Measurements from ENCODE around the gene KIF6. TPM values are rescaled to one million over a fixed set of nuclear protein-coding genes. Genes with fewer than 3 reads are reported as not detected.
A peak's percentile ranks its signal among the peaks of the same experiment; 100 is the strongest.

The KIF6 gene
- total and polyA plus RNA-seq, 8 donors, result 0.19 to 1.0 (median 0.44) TPM

DNA sequence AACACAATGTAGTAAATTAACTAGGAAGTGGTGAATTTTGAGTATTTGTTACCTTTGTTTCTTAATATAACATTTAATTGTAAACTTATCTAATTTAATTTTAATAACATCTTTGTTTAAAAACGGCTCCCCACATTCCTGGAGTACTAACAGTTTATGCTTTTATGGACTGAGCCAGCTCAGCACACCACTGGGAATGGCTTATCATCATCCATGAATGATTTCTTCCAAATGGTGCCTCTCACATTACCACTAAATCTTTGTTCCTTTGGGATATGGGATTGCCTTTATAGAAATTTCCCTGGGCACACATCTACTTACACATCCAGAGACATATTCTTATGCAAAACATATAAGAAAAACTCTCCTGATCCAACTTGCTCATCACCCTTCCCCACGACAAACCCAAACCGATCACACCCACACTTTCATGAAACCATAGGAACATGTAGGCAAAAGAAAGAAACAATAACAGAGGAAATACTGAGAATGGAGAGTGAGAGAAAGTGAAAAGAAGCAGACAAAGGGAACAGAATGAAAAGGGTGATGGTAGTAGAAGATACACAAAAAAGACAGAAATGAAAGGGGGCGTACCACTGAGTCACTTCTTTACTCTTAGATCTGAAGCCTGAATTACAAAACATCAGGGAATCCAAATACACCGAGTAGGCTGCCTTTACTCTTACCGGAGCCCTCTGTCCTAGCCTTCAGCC lies 344.2 kb downstream of the KIF6 start:
- H3K4me1 ChIP-seq, result peaks cover 17 to 23% (median 22%) of the 10 kb centered on the region in 3 donors
- no peak overlapping the region for H3K27ac ChIP-seq
- H3K4me3 ChIP-seq, result no peak overlapping the region
- H3K27me3 ChIP-seq, result no peaks in the 10 kb centered on the region
- intact Hi-C loops (cut with DNase I), result no loop called here
- TF ChIP-seq, protein P1, sequence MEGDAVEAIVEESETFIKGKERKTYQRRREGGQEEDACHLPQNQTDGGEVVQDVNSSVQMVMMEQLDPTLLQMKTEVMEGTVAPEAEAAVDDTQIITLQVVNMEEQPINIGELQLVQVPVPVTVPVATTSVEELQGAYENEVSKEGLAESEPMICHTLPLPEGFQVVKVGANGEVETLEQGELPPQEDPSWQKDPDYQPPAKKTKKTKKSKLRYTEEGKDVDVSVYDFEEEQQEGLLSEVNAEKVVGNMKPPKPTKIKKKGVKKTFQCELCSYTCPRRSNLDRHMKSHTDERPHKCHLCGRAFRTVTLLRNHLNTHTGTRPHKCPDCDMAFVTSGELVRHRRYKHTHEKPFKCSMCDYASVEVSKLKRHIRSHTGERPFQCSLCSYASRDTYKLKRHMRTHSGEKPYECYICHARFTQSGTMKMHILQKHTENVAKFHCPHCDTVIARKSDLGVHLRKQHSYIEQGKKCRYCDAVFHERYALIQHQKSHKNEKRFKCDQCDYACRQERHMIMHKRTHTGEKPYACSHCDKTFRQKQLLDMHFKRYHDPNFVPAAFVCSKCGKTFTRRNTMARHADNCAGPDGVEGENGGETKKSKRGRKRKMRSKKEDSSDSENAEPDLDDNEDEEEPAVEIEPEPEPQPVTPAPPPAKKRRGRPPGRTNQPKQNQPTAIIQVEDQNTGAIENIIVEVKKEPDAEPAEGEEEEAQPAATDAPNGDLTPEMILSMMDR (IDR thresholded peaks at IDR 0.05), result no peak
- FAIRE-seq, result no peak
- ATAC-seq, result no peak
- H3K9me3 ChIP-seq, result no peaks in the 10 kb centered on the region
- 86 to 94% methylated on average over 6 of the region's 6 CpGs for WGBS, 2 donors
- H3K36me3 ChIP-seq, result no peaks in the 10 kb centered on the region
- no peak for DNase-seq

DNA sequence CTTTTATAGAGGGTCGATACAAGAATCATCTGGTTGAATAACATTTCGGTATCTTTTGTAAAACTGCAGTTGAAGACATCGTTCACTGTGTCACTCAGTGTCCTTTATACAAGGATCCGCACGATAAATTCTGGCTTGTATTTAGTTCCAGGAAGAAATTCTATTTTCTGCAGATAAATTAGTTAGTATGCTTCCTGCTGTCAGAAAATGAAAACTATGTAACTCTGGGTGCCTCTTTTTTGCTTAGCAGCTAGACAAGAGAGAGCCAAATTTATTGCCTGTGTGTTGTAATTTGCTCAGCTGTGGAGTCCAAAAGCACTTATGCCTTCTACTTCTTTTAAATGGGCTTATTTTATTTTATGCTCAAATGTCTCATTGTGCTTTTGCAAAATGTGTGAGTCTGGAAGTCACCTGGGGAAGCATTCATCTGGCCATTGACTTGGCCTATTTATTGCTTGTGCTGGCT lies 346.2 kb downstream of the KIF6 start:
- FAIRE-seq (no peak), ATAC-seq (peak in 3 of 4 donors; percentile 2 to 6 (median 6)), DNase-seq (no peak)
- H3K27ac ChIP-seq, result peak overlapping the region in 3 of 4 donors; percentile 38 to 71 (median 63)
- H3K9me3 ChIP-seq, result no peaks in the 10 kb centered on the region
- H3K36me3 ChIP-seq, result no peaks in the 10 kb centered on the region
- no peak overlapping the region for H3K4me3 ChIP-seq
- TF ChIP-seq, protein P1 (IDR thresholded peaks at IDR 0.05), result no peak
- H3K27me3 ChIP-seq, result no peaks in the 10 kb centered on the region
- WGBS, 2 donors, result 34 to 42% methylated on average over 5 of the region's 5 CpGs
- intact Hi-C loops (cut with DNase I), result no loop called here
- peaks cover 17 to 23% (median 22%) of the 10 kb centered on the region in 3 donors for H3K4me1 ChIP-seq

DNA sequence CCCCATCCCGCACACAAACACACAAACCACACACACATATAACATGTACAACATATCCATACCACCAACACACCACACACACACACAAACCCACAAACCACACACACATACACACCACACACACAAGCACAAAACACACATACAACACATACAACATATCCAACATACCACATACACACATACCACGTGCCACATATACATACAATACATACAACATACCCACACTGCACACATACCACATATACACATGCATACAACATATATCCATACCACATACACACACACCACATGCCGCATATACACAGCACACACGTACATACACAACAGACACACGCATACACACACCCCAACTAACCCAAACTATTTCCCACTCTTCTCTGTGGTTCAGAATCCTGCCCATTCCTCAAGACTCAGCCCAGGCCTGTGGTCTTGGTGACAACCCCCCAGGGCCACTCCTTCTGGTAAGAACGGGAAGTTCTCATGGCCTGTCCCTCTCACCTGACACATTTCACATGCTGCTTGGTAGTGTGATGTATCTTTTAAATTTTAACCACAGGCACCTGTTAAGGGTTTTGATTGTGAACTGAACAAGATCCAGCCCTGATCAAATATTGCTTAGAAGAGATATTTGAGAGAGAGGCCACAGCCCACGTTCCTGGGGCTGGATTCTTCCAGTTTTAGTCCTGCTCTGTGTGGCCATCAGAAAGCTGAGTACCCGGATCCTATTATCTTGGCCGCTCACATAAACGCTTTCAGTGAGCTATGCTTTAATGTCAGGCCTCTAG lies 346.8 kb downstream of the KIF6 start:
- FAIRE-seq (no peak), ATAC-seq (peak; percentile 83 to 89 (median 86)), DNase-seq (peak in 4 of 6 donors; percentile 46 to 77 (median 62))
- Histone ChIP-seq H3K27ac (peak overlapping the region in 3 of 4 donors; percentile 38 to 71 (median 63)), H3K27me3 (no peaks in the 10 kb centered on the region), H3K36me3 (no peaks in the 10 kb centered on the region), H3K9me3 (no peaks in the 10 kb centered on the region), H3K4me3 (no peak overlapping the region), H3K4me1 (peaks cover 17 to 23% (median 22%) of the 10 kb centered on the region in 3 donors)
- intact Hi-C loops (cut with DNase I), result no loop called here
- 38 to 41% methylated on average over 10 of the region's 10 CpGs for WGBS, 2 donors
- TF ChIP-seq, protein P1 (IDR thresholded peaks at IDR 0.05), result no peak

DNA sequence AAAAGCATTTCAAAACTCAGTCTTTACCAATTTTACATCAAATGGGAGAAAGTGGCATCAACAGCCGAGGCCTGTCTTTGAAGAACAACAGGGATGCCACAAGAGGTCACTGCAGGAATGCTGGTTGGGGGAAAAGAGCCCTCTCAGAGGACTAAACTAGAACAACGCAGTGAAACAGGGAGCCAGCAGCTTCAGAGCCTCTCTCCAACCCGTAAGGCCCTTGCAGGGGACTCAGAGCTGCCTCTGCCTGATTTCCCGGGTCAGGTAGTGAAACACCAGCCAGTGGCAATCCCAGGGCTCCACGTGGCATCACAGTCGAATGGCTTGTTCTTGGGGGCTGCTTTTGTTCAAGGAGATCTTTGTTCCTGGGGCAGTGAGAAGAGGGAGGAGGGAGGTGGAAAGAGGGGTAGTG lies 347.7 kb downstream of the KIF6 start:
- no peaks in the 10 kb centered on the region for H3K9me3 ChIP-seq
- H3K4me3 ChIP-seq, result no peak overlapping the region
- FAIRE-seq (no peak), ATAC-seq (peak; percentile 85 to 94 (median 88)), DNase-seq (peak in 4 of 6 donors; percentile 40 to 75 (median 71))
- H3K27ac ChIP-seq, result peak overlapping the region in 2 of 4 donors; percentile 63 to 71
- TF ChIP-seq, protein P1 (IDR thresholded peaks at IDR 0.05), result peak in 3 of 4 donors; percentile 44 to 58 (median 44)
- H3K4me1 ChIP-seq, result peaks cover 17 to 20% (median 19%) of the 10 kb centered on the region in 3 donors
- WGBS, 2 donors, result 5 to 6% methylated on average over 6 of the region's 6 CpGs
- intact Hi-C loops (cut with DNase I), result no loop called here
- H3K36me3 ChIP-seq, result no peaks in the 10 kb centered on the region
- H3K27me3 ChIP-seq, result no peaks in the 10 kb centered on the region
